Measurements from ENCODE around the gene SPRYD7. TPM values are rescaled to one million over a fixed set of nuclear protein-coding genes. Genes with fewer than 3 reads are reported as not detected.

The SPRYD7 gene
- total RNA-seq, 1 donor: 9.1 TPM

DNA sequence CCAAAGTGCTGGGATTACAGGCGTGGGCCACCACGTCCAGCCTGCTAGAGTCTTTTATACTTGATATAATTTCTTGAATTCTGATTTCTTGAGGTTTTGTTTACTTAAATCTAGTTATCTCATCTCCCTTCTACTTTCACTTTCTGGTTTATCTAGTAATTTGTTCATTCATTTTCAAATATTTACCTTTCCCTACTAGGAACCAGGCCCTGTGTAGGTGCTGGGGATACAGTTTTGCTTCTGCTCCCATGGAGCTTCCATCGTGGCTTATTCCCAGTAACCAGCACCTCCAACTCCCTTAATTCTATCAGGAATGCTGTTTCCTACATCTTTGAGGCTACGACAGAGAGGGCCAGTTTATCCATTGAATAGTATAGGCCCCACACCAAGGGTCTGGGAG is 36.6 kb upstream of the SPRYD7 start:
- no peak overlapping the region for H3K4me3 ChIP-seq (ENCODE audit: low read depth, low read length)
- TF ChIP-seq, protein P1, sequence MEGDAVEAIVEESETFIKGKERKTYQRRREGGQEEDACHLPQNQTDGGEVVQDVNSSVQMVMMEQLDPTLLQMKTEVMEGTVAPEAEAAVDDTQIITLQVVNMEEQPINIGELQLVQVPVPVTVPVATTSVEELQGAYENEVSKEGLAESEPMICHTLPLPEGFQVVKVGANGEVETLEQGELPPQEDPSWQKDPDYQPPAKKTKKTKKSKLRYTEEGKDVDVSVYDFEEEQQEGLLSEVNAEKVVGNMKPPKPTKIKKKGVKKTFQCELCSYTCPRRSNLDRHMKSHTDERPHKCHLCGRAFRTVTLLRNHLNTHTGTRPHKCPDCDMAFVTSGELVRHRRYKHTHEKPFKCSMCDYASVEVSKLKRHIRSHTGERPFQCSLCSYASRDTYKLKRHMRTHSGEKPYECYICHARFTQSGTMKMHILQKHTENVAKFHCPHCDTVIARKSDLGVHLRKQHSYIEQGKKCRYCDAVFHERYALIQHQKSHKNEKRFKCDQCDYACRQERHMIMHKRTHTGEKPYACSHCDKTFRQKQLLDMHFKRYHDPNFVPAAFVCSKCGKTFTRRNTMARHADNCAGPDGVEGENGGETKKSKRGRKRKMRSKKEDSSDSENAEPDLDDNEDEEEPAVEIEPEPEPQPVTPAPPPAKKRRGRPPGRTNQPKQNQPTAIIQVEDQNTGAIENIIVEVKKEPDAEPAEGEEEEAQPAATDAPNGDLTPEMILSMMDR (IDR thresholded peaks at IDR 0.05; ENCODE audit: insufficient read depth, low read depth, low read length): no peak
- DNase-seq (ENCODE audit: low read depth): no peak

DNA sequence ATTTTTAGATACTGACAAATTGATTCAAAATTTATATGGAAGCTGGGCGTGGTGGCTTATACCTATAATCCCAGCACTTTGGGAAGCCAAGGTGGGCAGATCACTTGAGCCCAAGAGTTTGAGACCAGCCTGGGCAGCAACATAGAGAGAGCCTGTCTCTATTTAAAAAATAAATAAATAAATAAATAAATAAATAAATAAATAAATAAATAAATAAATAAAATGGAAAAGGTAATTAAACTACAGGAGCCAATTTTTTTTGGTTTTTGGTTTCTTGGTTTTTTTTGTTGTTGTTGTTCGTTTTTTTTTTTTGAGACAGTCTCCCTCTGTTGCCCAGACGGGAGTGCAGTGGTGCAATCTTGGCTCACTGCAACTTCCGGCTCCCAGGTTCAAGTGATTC is 31.3 kb upstream of the SPRYD7 start:
- TF ChIP-seq, protein P1 (IDR thresholded peaks at IDR 0.05; ENCODE audit: insufficient read depth, low read depth, low read length): no peak
- H3K4me3 ChIP-seq (ENCODE audit: low read depth, low read length): no peak overlapping the region

DNA sequence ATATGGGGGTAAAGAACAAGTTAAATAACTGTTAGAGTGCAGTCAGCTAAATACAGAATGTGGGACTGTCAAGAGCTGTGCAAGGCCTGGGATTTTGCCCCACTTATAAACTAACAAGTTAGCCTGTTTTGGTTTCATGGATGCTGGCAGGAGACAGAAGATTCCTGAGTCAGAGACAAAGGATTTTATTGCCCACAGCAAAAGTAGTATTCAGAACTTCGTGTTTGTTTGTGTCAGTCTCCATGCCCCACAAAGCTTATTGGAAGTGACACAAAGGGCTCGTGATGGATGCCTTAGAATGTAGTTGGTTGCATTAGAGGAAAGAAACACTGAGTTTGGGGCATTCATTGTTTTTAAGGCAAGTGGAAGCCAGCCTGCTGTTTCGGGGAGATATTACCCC is 22.2 kb upstream of the SPRYD7 start:
- no peak overlapping the region for H3K4me3 ChIP-seq (ENCODE audit: low read depth, low read length)
- TF ChIP-seq, protein P1 (IDR thresholded peaks at IDR 0.05; ENCODE audit: insufficient read depth, low read depth, low read length): no peak
- no peak for DNase-seq (ENCODE audit: low read depth)

More for the DNA sequence above, 31.3 kb upstream of the SPRYD7 start:
- DNase-seq (ENCODE audit: low read depth): no peak

DNA sequence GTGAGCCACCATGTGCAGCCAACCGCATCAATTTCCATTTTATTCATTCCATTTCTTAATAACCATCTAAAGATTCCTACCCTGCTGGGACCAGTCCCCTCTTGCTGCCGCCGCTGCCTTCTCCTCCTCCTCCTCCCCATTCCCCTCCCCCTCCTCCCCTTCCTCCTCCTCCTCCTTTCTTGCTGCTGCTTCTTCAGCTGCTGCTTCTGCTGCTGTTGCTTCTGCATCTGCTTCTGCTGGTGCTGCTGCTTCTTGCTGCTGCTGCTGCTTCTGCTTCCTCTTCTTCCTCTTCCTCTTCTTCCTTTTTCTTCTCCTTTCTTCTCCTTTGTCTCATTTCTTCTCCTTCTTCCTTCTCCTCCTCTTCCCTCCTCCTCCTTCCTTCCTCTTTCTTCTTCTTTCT is 20.0 kb upstream of the SPRYD7 start:
- no peak overlapping the region for H3K4me3 ChIP-seq (ENCODE audit: low read depth, low read length)
- DNase-seq (ENCODE audit: low read depth): no peak
- TF ChIP-seq, protein P1 (IDR thresholded peaks at IDR 0.05; ENCODE audit: insufficient read depth, low read depth, low read length): no peak

DNA sequence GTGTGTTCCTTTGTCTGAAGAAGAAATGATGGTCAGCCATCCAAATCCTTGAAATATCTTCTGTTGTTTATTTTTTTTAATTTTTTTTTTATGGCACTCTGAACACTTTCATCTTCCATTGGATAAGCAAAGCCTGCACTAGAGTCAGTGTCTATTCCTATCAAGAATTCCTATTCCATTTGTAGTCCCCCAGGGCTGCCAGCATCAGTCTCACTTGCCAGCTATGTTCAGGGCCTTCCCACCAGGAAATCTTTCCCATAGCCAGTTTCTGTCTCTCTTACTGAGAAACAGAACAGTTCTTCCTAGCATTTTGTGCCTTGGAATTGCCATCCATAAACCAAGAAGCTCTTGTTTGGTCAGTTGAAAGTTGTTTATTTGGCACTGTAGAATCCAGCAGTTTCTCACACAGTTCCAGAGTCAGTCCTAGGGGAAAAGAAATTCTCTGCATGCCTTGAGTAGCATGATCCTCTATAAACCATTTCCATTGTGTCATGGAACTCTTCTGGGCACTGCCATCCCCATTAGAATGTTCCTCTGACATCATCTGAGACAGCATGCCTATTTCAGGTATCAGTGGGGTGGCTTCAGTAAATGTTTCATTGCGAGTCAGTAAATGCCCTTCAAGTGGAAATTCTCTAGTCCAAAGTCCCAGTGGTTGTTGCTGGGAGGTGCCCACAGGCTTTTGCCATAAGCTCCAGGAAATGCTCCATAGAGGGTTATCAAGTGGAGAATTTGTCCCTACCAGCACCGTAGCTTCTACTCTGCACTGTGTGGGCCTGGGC is 18.7 kb upstream of the SPRYD7 start:
- TF ChIP-seq, protein P1 (IDR thresholded peaks at IDR 0.05; ENCODE audit: insufficient read depth, low read depth, low read length): no peak
- no peak for DNase-seq (ENCODE audit: low read depth)

DNA sequence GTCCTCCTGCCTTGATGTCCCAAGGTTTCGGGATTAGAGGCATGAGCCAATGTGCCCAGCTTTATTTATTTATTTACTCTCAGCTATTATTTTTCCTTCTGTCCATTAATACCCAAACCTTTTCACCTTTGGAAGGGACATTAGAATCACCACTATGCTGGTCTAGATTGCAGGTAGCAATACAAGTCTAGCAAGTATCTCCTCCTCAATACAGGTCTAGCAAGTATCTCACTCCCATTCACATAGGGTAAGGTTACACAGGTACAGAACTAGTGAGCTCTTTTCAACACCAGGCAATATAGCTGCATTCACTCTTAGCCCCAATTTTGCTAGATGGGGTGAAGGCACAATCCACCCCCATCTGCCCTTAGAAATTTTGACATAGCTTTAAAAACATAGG is 17.4 kb upstream of the SPRYD7 start:
- no peak overlapping the region for H3K4me3 ChIP-seq (ENCODE audit: low read depth, low read length)
- TF ChIP-seq, protein P1 (IDR thresholded peaks at IDR 0.05; ENCODE audit: insufficient read depth, low read depth, low read length): no peak
- no peak for DNase-seq (ENCODE audit: low read depth)

More for the DNA sequence above, 18.7 kb upstream of the SPRYD7 start:
- H3K4me3 ChIP-seq (ENCODE audit: low read depth, low read length): no peak overlapping the region
